ENCODE data around the gene FHDC1.

The FHDC1 gene

DNA sequence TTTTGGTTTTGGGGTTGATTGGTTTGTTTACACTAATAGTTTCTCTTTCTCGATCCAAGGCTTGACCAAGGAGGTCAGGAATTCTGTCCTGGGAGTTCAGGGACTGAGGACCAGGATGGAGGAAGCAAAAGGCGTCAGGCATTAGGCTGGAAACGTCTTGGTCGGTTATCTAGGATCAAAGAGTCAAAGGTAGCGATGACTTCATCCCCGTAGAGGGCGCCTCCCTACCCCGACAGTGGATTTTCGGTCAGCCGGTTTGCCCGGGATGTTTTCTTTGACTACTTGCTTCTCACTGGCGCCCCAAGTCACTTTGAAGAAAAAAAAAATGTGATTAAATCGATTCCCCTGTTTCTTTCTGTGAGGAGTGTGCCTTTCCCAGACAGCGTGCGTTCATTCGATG is 980 bp upstream of the FHDC1 start:
- peak in 2 of 3 experiments; percentile 43 to 67 for DNase-seq

- DNase-seq: peak; percentile 7 to 90 (median 83)
These were observed 568 bp downstream of the FHDC1 start for GRCh38 chr4:152936446-152937335.

GRCh38 chr4:152937336-152938236 is 1.5 kb downstream of the FHDC1 start:
- peak; percentile 5 to 70 (median 65) for DNase-seq

- DNase-seq: peak in 1 of 3 experiments; percentile 43
These were observed 2.3 kb downstream of the FHDC1 start for GRCh38 chr4:152938237-152938947.

- DNase-seq: peak in 1 of 3 experiments; percentile 1
These were observed 3.5 kb downstream of the FHDC1 start for GRCh38 chr4:152939621-152940020.

GRCh38 chr4:152940461-152940860 is 4.3 kb downstream of the FHDC1 start:
- DNase-seq: no peak

GRCh38 chr4:152941411-152941810 is 5.3 kb downstream of the FHDC1 start:
- no peak for DNase-seq

GRCh38 chr4:152942346-152942745 is 6.2 kb downstream of the FHDC1 start:
- DNase-seq: no peak

DNA sequence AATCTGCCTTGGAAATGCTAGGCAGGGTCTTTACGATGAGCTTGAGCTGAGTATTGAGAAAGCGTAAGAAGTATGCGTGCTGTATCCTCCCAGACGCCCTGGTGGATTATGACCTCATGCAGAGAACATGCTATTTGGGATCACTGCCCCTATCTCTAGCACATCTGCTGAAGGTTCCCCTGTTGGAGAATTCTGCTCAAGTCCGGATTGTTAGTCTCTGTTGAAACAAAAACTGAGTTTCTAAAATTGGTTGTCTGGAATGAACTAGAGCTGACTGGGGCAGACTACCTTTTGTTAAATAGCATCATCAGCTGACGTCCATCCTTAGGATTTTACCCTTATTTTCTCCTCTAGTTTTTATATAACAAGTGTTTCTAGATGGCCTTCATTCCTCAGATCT is 7.5 kb downstream of the FHDC1 start:
- no peak for DNase-seq

GRCh38 chr4:152944666-152945320 is 8.7 kb downstream of the FHDC1 start:
- DNase-seq: peak in 1 of 3 experiments; percentile 35

- DNase-seq: no peak
These were observed 9.5 kb downstream of the FHDC1 start for GRCh38 chr4:152945639-152946038.

DNA sequence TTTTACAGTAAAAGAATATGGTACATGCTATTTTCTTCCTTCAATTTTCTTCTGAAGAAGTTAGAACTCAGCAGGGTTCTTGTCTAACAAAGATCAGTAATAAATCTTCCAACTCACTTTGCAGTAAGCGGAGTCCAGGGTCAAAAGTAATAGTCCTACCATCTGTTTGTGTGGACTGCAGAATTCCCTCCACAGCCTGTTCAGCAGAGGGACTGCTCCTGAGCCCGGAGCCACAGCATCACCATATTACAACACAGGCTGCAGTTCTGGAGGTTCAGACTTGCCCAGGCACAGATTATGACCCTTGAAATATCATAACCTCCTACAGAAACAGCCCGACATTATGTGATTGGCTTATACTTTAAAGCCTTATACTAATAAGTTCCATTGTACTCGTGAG is 10.3 kb downstream of the FHDC1 start:
- DNase-seq: no peak

GRCh38 chr4:152947311-152947710 is 11.2 kb downstream of the FHDC1 start:
- no peak for DNase-seq

- DNase-seq: no peak
These were observed 13.8 kb downstream of the FHDC1 start for GRCh38 chr4:152949930-152950329.

GRCh38 chr4:152950402-152951274 is 14.5 kb downstream of the FHDC1 start:
- DNase-seq: no peak

GRCh38 chr4:152951348-152951747 is 15.2 kb downstream of the FHDC1 start:
- no peak for DNase-seq

- DNase-seq: no peak
These were observed 17.4 kb downstream of the FHDC1 start for GRCh38 chr4:152953514-152953913.

GRCh38 chr4:152954741-152955140 is 18.6 kb downstream of the FHDC1 start:
- no peak for DNase-seq

GRCh38 chr4:152956147-152956546 is 20.0 kb downstream of the FHDC1 start:
- no peak for DNase-seq

DNA sequence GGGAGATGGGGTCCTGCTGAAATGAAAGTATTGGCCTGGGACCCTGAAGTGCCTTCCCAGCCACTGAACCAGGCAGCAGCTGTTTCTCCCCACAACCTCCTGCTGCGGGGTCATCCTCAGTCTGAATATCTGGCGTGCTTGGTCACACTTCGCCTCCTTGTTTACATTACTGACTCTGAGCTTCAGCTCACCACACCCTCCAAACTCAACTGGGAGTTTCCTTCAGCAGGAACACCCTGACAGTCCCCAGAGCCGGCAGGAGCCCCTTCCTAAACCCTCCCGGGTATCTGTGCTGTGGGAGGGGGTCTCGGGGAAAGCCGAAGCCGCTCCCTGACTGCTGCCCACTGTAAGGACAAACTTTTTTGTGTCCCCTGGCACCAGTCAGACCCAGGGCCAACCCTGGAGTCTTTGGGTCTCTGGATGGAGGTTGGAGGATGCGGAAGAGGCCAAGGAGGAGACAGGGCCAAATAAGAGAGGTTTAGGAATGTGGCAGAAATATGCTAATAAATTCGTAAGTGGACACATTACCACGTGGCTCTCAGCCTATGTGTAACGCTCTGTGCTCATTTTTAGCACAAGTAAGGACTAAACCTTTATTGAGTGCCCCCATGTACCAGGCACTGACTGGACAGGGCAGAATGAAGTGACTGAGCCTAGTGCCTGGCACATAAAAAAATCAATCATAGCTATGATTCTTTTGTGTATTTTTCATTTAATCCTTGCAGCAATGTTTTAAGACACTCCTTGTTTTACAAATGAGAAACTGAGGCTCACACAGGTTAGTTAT is 20.7 kb downstream of the FHDC1 start:
- no peak for DNase-seq
